Measurements from ENCODE around the gene ERC1. TPM values are rescaled to one million over a fixed set of nuclear protein-coding genes. Genes with fewer than 3 reads are reported as not detected.
A peak's percentile ranks its signal among the peaks of the same experiment; 100 is the strongest.

ERC1 gene
- total RNA-seq, 5 donors from 2014 or later (not counting 1 experiment from before 2014, with no cell fraction given): 41.8 to 68.0 (median 46.5) TPM

DNA sequence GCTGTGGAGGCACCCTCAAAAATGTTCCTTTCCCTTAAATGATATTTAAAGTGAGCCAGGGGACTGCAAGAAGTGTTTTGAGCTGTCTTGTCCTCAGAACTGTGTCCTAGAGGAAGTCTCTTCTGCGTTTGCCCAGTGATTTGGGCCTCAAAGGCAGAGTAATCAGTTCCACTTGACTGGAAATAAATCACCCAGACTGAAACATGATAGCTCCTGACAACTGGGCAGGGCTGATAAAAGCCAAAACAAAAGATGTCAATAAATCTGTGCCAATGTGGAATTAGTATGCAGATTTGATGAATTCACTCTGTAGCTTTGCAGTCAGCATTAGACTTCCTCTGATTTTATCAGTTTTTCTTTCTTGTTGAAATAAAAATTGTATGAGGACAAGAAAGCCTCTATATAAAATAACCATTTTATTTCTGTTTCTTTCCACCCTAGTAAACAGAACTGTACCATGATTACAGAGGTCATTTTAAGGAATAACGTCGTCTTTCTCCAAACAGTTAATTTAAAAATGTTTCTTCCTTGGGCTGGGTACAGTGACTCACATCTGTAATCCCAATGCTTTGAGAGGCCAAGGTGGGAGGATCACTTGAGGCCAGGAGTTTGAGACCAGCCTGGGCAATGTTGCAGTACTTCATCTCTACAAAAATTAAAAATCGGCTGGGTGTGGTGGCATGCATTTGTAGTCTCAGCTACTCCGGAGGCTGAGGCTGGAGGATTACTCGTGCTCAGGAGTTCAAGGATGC, 180.8 kb downstream of the ERC1 start:
- Mint-ChIP-seq H3K27me3 (no peaks in the 10 kb centered on the region), H3K4me3 (no peak overlapping the region), H3K36me3 (peaks cover 25% of the 10 kb centered on the region), H3K27ac (no peak overlapping the region), H3K4me1 (peaks cover 0 to 2% (median 0%) of the 10 kb centered on the region in 3 donors), H3K9me3 (no peaks in the 10 kb centered on the region)
- ChIA-PET POLR2A (no interaction called here), CTCF (no interaction called here)
- Histone ChIP-seq H3K27me3 (replicated peaks in 1 of 2; ENCODE audit: control insufficient read depth in 2 of 2, extremely low read depth in 1 of 2, insufficient read depth in 2 of 2, low read length in 1 of 2) (no peaks in the 10 kb centered on the region), H3K27ac (ENCODE audit: low read length) (no peak overlapping the region), H3K36me3 (ENCODE audit: control insufficient read depth in 2 of 2, extremely low read depth in 1 of 2, insufficient read depth in 1 of 2, low read length in 1 of 2) (no peaks in the 10 kb centered on the region), H3K4me1 (ENCODE audit: control insufficient read depth in 1 of 2, extremely low read depth in 1 of 2, insufficient read depth in 2 of 2, low read length in 2 of 2) (no peaks in the 10 kb centered on the region), H3K9me3 (no peaks in the 10 kb centered on the region), H3K4me3 (ENCODE audit: control insufficient read depth in 1 of 2, extremely low read depth in 1 of 2, low read length in 1 of 2) (no peak overlapping the region)
- 78% methylated on average over 1 of the region's 6 CpGs for WGBS (ENCODE audit: insufficient coverage)
- ATAC-seq (replicated peaks in 1 of 4) (no peak), DNase-seq (no peak)

DNA sequence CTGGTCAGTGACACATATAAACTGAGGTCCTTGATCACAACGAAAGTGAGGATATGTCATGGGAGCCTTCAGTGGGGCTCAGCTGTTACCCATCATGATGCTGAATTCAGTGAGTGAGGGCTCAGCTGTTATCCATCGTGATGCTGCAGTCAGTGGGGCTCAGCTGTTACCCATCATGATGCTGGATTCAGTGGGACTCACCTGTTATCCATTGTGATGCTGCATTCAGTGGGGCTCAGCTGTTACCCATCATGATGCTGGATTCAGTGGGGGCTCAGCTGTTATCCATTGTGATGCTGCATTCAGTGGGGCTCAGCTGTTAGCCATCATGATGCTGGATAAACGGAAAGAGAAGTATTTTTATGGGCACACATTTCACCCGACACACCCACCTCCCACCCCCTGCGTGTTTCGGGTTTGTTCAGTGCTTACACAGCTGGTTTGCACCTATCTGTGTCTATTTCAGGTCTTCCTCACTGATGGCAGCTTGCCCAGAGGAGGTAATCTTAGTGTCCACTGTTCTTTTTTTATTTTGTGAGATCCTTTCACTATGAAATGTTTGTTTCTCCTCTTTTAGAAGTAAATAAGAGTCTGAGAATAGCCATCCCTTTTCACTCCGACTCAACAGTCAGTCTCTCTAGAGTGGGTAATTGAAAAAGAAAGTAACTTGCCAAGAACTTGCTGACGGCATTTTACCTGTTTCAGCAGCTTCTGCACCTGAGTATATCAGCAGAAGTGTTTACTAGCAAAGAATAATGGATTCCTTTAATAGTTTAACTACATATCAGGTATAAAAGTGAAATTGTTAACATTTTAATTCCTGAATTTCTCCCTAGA, 183.0 kb downstream of the ERC1 start:
- H3K4me1 ChIP-seq (ENCODE audit: control insufficient read depth in 1 of 2, extremely low read depth in 1 of 2, insufficient read depth in 2 of 2, low read length in 2 of 2): no peaks in the 10 kb centered on the region
- WGBS (ENCODE audit: insufficient coverage): 91% methylated on average over 2 of the region's 8 CpGs
- H3K36me3 Mint-ChIP-seq: peaks cover 30% of the 10 kb centered on the region
- no peak overlapping the region for H3K27ac Mint-ChIP-seq
- H3K27me3 ChIP-seq (replicated peaks in 1 of 2; ENCODE audit: control insufficient read depth in 2 of 2, extremely low read depth in 1 of 2, insufficient read depth in 2 of 2, low read length in 1 of 2): no peaks in the 10 kb centered on the region
- CTCF ChIA-PET: interaction anchor here in 1 of 2 donors (1.2 kb wide), 1 partner anchor 21 kb away, joined by 3 read pairs; no protein-coding TSS in a partner anchor
- H3K4me1 Mint-ChIP-seq: peaks cover 0 to 2% (median 0%) of the 10 kb centered on the region in 3 donors
- H3K9me3 Mint-ChIP-seq: no peaks in the 10 kb centered on the region
- H3K36me3 ChIP-seq (ENCODE audit: control insufficient read depth in 2 of 2, extremely low read depth in 1 of 2, insufficient read depth in 1 of 2, low read length in 1 of 2): no peaks in the 10 kb centered on the region
- ATAC-seq (replicated peaks in 1 of 4) (no peak), DNase-seq (no peak)
- no peaks in the 10 kb centered on the region for H3K9me3 ChIP-seq
- H3K4me3 Mint-ChIP-seq: peak overlapping the region in 1 of 3 donors; percentile 45
- POLR2A ChIA-PET: no interaction called here
- H3K4me3 ChIP-seq (ENCODE audit: control insufficient read depth in 1 of 2, extremely low read depth in 1 of 2, low read length in 1 of 2): no peak overlapping the region
- H3K27ac ChIP-seq (ENCODE audit: low read length): no peak overlapping the region
- H3K27me3 Mint-ChIP-seq: no peaks in the 10 kb centered on the region

DNA sequence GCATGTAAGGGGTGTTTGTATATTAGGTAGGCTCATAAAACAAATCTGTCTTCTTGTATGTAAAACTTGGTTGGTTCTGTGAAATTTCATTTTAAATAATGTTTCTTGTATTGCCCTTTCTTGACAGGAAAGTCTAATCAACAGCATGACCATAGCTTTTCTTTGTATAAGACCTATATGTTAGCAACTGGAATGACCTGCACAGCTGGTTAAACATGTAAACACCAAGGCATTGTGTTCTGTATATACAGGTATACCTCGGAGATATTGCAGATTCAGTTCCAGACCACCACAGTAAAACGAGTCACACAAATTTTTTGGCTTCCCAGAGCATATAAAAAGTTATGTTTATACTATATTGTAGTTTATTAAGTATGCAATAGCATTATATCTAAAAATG, 183.6 kb downstream of the ERC1 start:
- ATAC-seq (replicated peaks in 1 of 4): no peak
- no CpG with 5 or more reads among the region's 2 CpGs for WGBS (ENCODE audit: insufficient coverage)

DNA sequence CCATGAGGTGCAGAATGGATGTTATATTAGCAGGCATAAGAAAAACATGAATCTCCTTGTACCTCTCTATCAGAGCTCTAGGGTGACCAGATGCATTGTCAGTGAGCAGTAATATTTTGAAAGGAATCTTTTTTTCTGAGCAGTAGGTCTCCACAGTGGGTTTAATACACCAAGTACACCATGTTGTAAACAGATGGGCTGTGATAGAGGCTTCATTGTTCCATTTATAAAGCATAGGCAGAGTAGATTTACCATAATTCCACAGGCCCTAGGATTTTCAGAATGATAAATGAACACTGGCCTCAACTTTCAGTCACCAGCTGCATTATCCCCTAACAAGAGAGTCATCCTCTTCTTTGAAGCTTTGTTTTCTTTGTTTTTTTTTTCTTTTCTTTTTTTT, 185.2 kb downstream of the ERC1 start:
- H3K4me1 Mint-ChIP-seq: peaks cover 0 to 2% (median 0%) of the 10 kb centered on the region in 3 donors

More for the DNA sequence above, 183.6 kb downstream of the ERC1 start:
- Mint-ChIP-seq H3K4me3 (no peak overlapping the region), H3K4me1 (peaks cover 0 to 2% (median 0%) of the 10 kb centered on the region in 3 donors), H3K27me3 (no peaks in the 10 kb centered on the region), H3K9me3 (no peaks in the 10 kb centered on the region), H3K27ac (no peak overlapping the region), H3K36me3 (peaks cover 27% of the 10 kb centered on the region)
- Histone ChIP-seq H3K36me3 (ENCODE audit: control insufficient read depth in 2 of 2, extremely low read depth in 1 of 2, insufficient read depth in 1 of 2, low read length in 1 of 2) (no peaks in the 10 kb centered on the region), H3K27ac (ENCODE audit: low read length) (no peak overlapping the region), H3K27me3 (replicated peaks in 1 of 2; ENCODE audit: control insufficient read depth in 2 of 2, extremely low read depth in 1 of 2, insufficient read depth in 2 of 2, low read length in 1 of 2) (no peaks in the 10 kb centered on the region), H3K9me3 (no peaks in the 10 kb centered on the region), H3K4me3 (ENCODE audit: control insufficient read depth in 1 of 2, extremely low read depth in 1 of 2, low read length in 1 of 2) (no peak overlapping the region), H3K4me1 (ENCODE audit: control insufficient read depth in 1 of 2, extremely low read depth in 1 of 2, insufficient read depth in 2 of 2, low read length in 2 of 2) (no peaks in the 10 kb centered on the region)
- ChIA-PET CTCF (interaction anchor here in 1 of 2 donors (0.6 to 1.2 kb wide), 2 partner anchors 9 to 22 kb away, joined by 3 read pairs; no protein-coding TSS in a partner anchor), POLR2A (interaction anchor here in 1 of 2 donors (0.6 kb wide), 1 partner anchor 321 kb away, joined by 3 read pairs; no protein-coding TSS in a partner anchor)
- DNase-seq: no peak

DNA sequence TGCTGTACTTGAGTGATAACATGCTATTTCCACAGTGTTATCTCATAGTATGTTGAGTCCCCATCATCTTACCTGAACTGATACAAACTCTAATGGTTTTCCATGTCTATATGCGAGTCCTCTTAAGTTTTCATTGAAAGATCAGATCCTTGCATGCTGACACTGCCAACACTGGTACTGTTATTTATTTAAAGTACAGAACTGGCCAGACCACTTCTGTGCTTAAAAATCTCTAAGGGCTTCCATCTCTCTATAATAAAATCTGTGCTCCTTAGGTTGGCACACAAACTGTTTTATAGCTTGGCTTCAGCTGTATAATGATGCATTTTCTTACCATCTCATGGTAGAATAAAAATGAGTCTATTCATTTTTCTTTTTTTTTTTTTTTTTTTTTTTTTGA, 188.1 kb downstream of the ERC1 start:
- H3K27ac ChIP-seq (ENCODE audit: low read length): no peak overlapping the region
- H3K4me1 Mint-ChIP-seq: no peaks in the 10 kb centered on the region
- WGBS (ENCODE audit: insufficient coverage): no CpG with 5 or more reads among the region's 1 CpG
- no peak overlapping the region for H3K27ac Mint-ChIP-seq
- H3K27me3 ChIP-seq (replicated peaks in 1 of 2; ENCODE audit: control insufficient read depth in 2 of 2, extremely low read depth in 1 of 2, insufficient read depth in 2 of 2, low read length in 1 of 2): no peaks in the 10 kb centered on the region
- no peaks in the 10 kb centered on the region for H3K4me1 ChIP-seq (ENCODE audit: control insufficient read depth in 1 of 2, extremely low read depth in 1 of 2, insufficient read depth in 2 of 2, low read length in 2 of 2)
- POLR2A ChIA-PET: no interaction called here
- no peaks in the 10 kb centered on the region for H3K9me3 ChIP-seq
- DNase-seq (no peak), ATAC-seq (replicated peaks in 1 of 4) (no peak)
- no peak overlapping the region for H3K4me3 Mint-ChIP-seq
- CTCF ChIA-PET: no interaction called here
- no peak overlapping the region for H3K4me3 ChIP-seq (ENCODE audit: control insufficient read depth in 1 of 2, extremely low read depth in 1 of 2, low read length in 1 of 2)
- H3K27me3 Mint-ChIP-seq: no peaks in the 10 kb centered on the region
- H3K36me3 ChIP-seq (ENCODE audit: control insufficient read depth in 2 of 2, extremely low read depth in 1 of 2, insufficient read depth in 1 of 2, low read length in 1 of 2): peaks cover 0 to 6% of the 10 kb centered on the region in 2 donors
- H3K36me3 Mint-ChIP-seq: peaks cover 38% of the 10 kb centered on the region
- no peaks in the 10 kb centered on the region for H3K9me3 Mint-ChIP-seq

More for the DNA sequence above, 185.2 kb downstream of the ERC1 start:
- Histone ChIP-seq H3K27ac (ENCODE audit: low read length) (no peak overlapping the region), H3K27me3 (replicated peaks in 1 of 2; ENCODE audit: control insufficient read depth in 2 of 2, extremely low read depth in 1 of 2, insufficient read depth in 2 of 2, low read length in 1 of 2) (no peaks in the 10 kb centered on the region), H3K4me1 (ENCODE audit: control insufficient read depth in 1 of 2, extremely low read depth in 1 of 2, insufficient read depth in 2 of 2, low read length in 2 of 2) (no peaks in the 10 kb centered on the region), H3K4me3 (ENCODE audit: control insufficient read depth in 1 of 2, extremely low read depth in 1 of 2, low read length in 1 of 2) (no peak overlapping the region), H3K36me3 (ENCODE audit: control insufficient read depth in 2 of 2, extremely low read depth in 1 of 2, insufficient read depth in 1 of 2, low read length in 1 of 2) (peaks cover 0 to 3% of the 10 kb centered on the region in 2 donors), H3K9me3 (no peaks in the 10 kb centered on the region)
- Mint-ChIP-seq H3K27ac (no peak overlapping the region), H3K9me3 (no peaks in the 10 kb centered on the region), H3K27me3 (no peaks in the 10 kb centered on the region), H3K4me3 (no peak overlapping the region), H3K36me3 (peaks cover 31% of the 10 kb centered on the region)
- no peak for DNase-seq
- no peak for ATAC-seq (replicated peaks in 1 of 4)
- POLR2A ChIA-PET: interaction anchor here in 1 of 2 donors (0.6 kb wide), 1 partner anchor 1102 kb away, joined by 3 read pairs; no protein-coding TSS in a partner anchor
- CTCF ChIA-PET: interaction anchor here (0.5 to 1.1 kb wide), 3 partner anchors 97 to 459 kb away, joined by 3 to 7 read pairs (median 5); no protein-coding TSS in a partner anchor

DNA sequence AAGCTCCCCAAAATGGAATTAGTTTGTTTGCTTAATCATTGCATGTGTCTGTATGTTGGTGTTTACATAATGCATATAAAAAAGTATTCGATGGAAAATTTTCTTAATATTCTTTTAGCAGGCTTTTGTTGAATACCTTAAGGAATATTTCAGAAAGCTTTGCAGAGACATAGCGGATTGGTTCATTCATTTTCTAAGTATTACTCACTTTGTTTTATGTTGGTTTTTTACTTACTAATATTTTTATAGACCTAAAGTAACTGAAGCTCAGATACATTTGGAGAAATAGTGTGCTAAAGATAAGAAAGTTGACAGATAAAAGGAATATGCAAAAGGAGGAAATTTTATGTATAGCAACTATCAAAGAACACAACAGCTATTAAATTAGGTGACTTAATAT, 191.0 kb downstream of the ERC1 start:
- H3K9me3 ChIP-seq: no peaks in the 10 kb centered on the region
- no CpG with 5 or more reads among the region's 2 CpGs for WGBS (ENCODE audit: insufficient coverage)
- Mint-ChIP-seq H3K4me1 (no peaks in the 10 kb centered on the region), H3K36me3 (peaks cover 31% of the 10 kb centered on the region), H3K27me3 (no peaks in the 10 kb centered on the region), H3K9me3 (no peaks in the 10 kb centered on the region), H3K27ac (no peak overlapping the region), H3K4me3 (no peak overlapping the region)
- H3K4me1 ChIP-seq (ENCODE audit: control insufficient read depth in 1 of 2, extremely low read depth in 1 of 2, insufficient read depth in 2 of 2, low read length in 2 of 2): no peaks in the 10 kb centered on the region
- H3K36me3 ChIP-seq (ENCODE audit: control insufficient read depth in 2 of 2, extremely low read depth in 1 of 2, insufficient read depth in 1 of 2, low read length in 1 of 2): peaks cover 0 to 6% of the 10 kb centered on the region in 2 donors
- DNase-seq (no peak), ATAC-seq (replicated peaks in 1 of 4) (no peak)
- no peak overlapping the region for H3K27ac ChIP-seq (ENCODE audit: low read length)
- POLR2A ChIA-PET: interaction anchor here in 1 of 2 donors (1.2 kb wide), 1 partner anchor 12 kb away, joined by 4 read pairs; no protein-coding TSS in a partner anchor
- H3K27me3 ChIP-seq (replicated peaks in 1 of 2; ENCODE audit: control insufficient read depth in 2 of 2, extremely low read depth in 1 of 2, insufficient read depth in 2 of 2, low read length in 1 of 2): no peaks in the 10 kb centered on the region
- CTCF ChIA-PET: interaction anchor here in 1 of 2 donors (0.7 to 1.3 kb wide), 3 partner anchors 52 to 557 kb away, joined by 3 to 5 read pairs (median 4); no protein-coding TSS in a partner anchor
- H3K4me3 ChIP-seq (ENCODE audit: control insufficient read depth in 1 of 2, extremely low read depth in 1 of 2, low read length in 1 of 2): no peak overlapping the region

Data from T-cell (primary cell).